ENCODE results near the gene PRDM11. TPM values are rescaled to one million over a fixed set of nuclear protein-coding genes. Genes with fewer than 3 reads are reported as not detected.

The PRDM11 gene
- total and polyA plus RNA-seq, 2 of the 8 experiments (the other 6 are each of a cell fraction or from before 2014, with no cell fraction given) = 3.6 to 11.7 TPM

DNA sequence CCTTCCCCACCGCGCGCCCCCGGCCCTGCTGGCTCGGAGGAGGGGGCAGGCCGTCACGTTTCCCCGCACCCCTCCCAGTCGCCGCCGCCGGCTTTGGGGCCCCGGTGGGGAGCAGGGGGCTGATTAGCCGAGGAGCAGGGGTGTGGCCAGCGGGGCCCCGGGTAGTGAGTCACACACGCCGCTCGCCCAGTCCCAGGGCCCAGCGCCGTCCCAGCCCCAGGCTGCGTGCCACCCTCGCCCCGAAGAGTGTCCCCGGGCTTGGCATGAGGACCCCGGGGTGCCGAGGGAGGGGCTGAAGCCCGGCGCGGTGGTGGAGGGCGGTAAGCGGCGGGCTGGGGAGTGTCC is 34.4 kb downstream of the PRDM11 start (continued):
- TF ChIP-seq BRCA1 (IDR thresholded peaks at IDR 0.05; ENCODE audit: low read depth, low read length) (no peak), EZH2 (IDR thresholded peaks at IDR 0.05; ENCODE audit: low read depth, low read length, severe bottlenecking) (no peak), TEAD4 (IDR thresholded peaks at IDR 0.05; ENCODE audit: low read depth, low read length) (no peak), KDM4A (IDR thresholded peaks at IDR 0.05; ENCODE audit: low read depth, low read length, severe bottlenecking) (peak; percentile 25), MAFK (IDR thresholded peaks at IDR 0.05; ENCODE audit: low read depth, low read length) (no peak)
- TF ChIP-seq, protein P1, sequence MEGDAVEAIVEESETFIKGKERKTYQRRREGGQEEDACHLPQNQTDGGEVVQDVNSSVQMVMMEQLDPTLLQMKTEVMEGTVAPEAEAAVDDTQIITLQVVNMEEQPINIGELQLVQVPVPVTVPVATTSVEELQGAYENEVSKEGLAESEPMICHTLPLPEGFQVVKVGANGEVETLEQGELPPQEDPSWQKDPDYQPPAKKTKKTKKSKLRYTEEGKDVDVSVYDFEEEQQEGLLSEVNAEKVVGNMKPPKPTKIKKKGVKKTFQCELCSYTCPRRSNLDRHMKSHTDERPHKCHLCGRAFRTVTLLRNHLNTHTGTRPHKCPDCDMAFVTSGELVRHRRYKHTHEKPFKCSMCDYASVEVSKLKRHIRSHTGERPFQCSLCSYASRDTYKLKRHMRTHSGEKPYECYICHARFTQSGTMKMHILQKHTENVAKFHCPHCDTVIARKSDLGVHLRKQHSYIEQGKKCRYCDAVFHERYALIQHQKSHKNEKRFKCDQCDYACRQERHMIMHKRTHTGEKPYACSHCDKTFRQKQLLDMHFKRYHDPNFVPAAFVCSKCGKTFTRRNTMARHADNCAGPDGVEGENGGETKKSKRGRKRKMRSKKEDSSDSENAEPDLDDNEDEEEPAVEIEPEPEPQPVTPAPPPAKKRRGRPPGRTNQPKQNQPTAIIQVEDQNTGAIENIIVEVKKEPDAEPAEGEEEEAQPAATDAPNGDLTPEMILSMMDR (IDR thresholded peaks at IDR 0.05; ENCODE audit: control extremely low read depth in 1 of 3, insufficient read depth in 1 of 3, low read depth in 1 of 3, low read length in 3 of 3) = no peak

Data from H1 (cell line).